Measurements from ENCODE around the gene ATMIN. TPM values are rescaled to one million over a fixed set of nuclear protein-coding genes. Genes with fewer than 3 reads are reported as not detected.

The ATMIN gene
- total and polyA plus RNA-seq, 2 experiments from 2014 or later = 22.0 to 60.5 TPM

DNA sequence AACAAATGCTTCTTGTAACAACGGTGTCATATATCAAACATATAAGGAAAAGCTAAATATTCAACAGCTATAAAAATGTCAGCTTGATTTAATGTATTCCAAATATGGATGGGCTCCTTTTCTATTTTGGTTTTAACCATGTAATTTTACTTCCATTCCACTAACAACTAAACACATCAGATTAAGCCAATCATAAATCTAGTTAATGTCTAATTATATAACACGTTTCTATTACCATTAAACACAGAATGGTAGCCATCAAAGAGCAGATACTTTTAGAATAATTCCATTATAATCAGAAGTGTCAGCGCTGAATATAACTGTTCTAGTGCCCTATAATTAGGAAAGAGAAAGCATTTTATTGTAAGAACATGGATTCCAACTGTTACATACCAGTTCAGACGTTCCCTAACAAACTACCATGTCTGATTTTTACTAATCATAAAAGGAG, 38.9 kb upstream of the ATMIN start:
- Histone ChIP-seq H2AFZ (no peak overlapping the region), H3K9me2 (ENCODE audit: insufficient read depth) (no peaks in the 10 kb centered on the region), H3K36me3 (ENCODE audit: insufficient read depth) (no peaks in the 10 kb centered on the region), H4K20me1 (replicated peaks; ENCODE audit: insufficient read depth) (peaks cover 36% of the 10 kb centered on the region), H3K27me3 (ENCODE audit: insufficient read depth) (no peaks in the 10 kb centered on the region), H3K79me2 (replicated peaks; ENCODE audit: insufficient read depth) (peaks cover 98% of the 10 kb centered on the region), H3K4me3 (no peak overlapping the region), H3F3A (replicated peaks; ENCODE audit: low read depth) (no peaks in the 10 kb centered on the region), H3K4me1 (ENCODE audit: insufficient read depth) (no peaks in the 10 kb centered on the region), H3K4me2 (no peak overlapping the region), H3K27ac (ENCODE audit: low read depth) (no peak overlapping the region)
- TF ChIP-seq CREB1 (CRISPR knock-in tag; IDR thresholded peaks at IDR 0.05; ENCODE audit: low read depth) = no peak
- TF ChIP-seq, protein P1, sequence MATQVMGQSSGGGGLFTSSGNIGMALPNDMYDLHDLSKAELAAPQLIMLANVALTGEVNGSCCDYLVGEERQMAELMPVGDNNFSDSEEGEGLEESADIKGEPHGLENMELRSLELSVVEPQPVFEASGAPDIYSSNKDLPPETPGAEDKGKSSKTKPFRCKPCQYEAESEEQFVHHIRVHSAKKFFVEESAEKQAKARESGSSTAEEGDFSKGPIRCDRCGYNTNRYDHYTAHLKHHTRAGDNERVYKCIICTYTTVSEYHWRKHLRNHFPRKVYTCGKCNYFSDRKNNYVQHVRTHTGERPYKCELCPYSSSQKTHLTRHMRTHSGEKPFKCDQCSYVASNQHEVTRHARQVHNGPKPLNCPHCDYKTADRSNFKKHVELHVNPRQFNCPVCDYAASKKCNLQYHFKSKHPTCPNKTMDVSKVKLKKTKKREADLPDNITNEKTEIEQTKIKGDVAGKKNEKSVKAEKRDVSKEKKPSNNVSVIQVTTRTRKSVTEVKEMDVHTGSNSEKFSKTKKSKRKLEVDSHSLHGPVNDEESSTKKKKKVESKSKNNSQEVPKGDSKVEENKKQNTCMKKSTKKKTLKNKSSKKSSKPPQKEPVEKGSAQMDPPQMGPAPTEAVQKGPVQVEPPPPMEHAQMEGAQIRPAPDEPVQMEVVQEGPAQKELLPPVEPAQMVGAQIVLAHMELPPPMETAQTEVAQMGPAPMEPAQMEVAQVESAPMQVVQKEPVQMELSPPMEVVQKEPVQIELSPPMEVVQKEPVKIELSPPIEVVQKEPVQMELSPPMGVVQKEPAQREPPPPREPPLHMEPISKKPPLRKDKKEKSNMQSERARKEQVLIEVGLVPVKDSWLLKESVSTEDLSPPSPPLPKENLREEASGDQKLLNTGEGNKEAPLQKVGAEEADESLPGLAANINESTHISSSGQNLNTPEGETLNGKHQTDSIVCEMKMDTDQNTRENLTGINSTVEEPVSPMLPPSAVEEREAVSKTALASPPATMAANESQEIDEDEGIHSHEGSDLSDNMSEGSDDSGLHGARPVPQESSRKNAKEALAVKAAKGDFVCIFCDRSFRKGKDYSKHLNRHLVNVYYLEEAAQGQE (IDR thresholded peaks at IDR 0.05; ENCODE audit: unreplicated experiment) = no peak
- no peak for TF ChIP-seq ZNF114 (CRISPR knock-in tag; IDR thresholded peaks at IDR 0.05)
- no peak for TF ChIP-seq ZNF331 (CRISPR knock-in tag; IDR thresholded peaks at IDR 0.05; ENCODE audit: low read depth)
- TF ChIP-seq EZH2 (IDR thresholded peaks at IDR 0.05; ENCODE audit: low read depth, unreplicated experiment) = no peak
- no peak for TF ChIP-seq STAT1 (IDR thresholded peaks at IDR 0.05; ENCODE audit: unreplicated experiment)
- TF ChIP-seq, protein P2, sequence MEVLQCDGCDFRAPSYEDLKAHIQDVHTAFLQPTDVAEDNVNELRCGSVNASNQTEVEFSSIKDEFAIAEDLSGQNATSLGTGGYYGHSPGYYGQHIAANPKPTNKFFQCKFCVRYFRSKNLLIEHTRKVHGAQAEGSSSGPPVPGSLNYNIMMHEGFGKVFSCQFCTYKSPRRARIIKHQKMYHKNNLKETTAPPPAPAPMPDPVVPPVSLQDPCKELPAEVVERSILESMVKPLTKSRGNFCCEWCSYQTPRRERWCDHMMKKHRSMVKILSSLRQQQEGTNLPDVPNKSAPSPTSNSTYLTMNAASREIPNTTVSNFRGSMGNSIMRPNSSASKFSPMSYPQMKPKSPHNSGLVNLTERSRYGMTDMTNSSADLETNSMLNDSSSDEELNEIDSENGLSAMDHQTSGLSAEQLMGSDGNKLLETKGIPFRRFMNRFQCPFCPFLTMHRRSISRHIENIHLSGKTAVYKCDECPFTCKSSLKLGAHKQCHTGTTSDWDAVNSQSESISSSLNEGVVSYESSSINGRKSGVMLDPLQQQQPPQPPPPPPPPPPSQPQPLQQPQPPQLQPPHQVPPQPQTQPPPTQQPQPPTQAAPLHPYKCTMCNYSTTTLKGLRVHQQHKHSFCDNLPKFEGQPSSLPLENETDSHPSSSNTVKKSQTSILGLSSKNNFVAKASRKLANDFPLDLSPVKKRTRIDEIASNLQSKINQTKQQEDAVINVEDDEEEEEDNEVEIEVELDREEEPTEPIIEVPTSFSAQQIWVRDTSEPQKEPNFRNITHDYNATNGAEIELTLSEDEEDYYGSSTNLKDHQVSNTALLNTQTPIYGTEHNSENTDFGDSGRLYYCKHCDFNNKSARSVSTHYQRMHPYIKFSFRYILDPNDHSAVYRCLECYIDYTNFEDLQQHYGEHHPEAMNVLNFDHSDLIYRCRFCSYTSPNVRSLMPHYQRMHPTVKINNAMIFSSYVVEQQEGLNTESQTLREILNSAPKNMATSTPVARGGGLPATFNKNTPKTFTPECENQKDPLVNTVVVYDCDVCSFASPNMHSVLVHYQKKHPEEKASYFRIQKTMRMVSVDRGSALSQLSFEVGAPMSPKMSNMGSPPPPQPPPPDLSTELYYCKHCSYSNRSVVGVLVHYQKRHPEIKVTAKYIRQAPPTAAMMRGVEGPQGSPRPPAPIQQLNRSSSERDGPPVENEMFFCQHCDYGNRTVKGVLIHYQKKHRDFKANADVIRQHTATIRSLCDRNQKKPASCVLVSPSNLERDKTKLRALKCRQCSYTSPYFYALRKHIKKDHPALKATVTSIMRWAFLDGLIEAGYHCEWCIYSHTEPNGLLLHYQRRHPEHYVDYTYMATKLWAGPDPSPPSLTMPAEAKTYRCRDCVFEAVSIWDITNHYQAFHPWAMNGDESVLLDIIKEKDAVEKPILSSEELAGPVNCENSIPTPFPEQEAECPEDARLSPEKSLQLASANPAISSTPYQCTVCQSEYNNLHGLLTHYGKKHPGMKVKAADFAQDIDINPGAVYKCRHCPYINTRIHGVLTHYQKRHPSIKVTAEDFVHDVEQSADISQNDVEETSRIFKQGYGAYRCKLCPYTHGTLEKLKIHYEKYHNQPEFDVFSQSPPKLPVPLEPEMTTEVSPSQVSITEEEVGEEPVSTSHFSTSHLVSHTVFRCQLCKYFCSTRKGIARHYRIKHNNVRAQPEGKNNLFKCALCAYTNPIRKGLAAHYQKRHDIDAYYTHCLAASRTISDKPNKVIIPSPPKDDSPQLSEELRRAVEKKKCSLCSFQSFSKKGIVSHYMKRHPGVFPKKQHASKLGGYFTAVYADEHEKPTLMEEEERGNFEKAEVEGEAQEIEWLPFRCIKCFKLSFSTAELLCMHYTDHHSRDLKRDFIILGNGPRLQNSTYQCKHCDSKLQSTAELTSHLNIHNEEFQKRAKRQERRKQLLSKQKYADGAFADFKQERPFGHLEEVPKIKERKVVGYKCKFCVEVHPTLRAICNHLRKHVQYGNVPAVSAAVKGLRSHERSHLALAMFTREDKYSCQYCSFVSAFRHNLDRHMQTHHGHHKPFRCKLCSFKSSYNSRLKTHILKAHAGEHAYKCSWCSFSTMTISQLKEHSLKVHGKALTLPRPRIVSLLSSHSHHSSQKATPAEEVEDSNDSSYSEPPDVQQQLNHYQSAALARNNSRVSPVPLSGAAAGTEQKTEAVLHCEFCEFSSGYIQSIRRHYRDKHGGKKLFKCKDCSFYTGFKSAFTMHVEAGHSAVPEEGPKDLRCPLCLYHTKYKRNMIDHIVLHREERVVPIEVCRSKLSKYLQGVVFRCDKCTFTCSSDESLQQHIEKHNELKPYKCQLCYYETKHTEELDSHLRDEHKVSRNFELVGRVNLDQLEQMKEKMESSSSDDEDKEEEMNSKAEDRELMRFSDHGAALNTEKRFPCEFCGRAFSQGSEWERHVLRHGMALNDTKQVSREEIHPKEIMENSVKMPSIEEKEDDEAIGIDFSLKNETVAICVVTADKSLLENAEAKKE (CRISPR knock-in tag; IDR thresholded peaks at IDR 0.05) = no peak
- no peak for TF ChIP-seq EZH2phosphoT487 (IDR thresholded peaks at IDR 0.05; ENCODE audit: unreplicated experiment)
- TF ChIP-seq, protein P3, sequence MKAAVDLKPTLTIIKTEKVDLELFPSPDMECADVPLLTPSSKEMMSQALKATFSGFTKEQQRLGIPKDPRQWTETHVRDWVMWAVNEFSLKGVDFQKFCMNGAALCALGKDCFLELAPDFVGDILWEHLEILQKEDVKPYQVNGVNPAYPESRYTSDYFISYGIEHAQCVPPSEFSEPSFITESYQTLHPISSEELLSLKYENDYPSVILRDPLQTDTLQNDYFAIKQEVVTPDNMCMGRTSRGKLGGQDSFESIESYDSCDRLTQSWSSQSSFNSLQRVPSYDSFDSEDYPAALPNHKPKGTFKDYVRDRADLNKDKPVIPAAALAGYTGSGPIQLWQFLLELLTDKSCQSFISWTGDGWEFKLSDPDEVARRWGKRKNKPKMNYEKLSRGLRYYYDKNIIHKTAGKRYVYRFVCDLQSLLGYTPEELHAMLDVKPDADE (IDR thresholded peaks at IDR 0.05) = no peak
- no peak for TF ChIP-seq POLR2AphosphoS5 (IDR thresholded peaks at IDR 0.05; ENCODE audit: low read depth)
- TF ChIP-seq, protein P4, sequence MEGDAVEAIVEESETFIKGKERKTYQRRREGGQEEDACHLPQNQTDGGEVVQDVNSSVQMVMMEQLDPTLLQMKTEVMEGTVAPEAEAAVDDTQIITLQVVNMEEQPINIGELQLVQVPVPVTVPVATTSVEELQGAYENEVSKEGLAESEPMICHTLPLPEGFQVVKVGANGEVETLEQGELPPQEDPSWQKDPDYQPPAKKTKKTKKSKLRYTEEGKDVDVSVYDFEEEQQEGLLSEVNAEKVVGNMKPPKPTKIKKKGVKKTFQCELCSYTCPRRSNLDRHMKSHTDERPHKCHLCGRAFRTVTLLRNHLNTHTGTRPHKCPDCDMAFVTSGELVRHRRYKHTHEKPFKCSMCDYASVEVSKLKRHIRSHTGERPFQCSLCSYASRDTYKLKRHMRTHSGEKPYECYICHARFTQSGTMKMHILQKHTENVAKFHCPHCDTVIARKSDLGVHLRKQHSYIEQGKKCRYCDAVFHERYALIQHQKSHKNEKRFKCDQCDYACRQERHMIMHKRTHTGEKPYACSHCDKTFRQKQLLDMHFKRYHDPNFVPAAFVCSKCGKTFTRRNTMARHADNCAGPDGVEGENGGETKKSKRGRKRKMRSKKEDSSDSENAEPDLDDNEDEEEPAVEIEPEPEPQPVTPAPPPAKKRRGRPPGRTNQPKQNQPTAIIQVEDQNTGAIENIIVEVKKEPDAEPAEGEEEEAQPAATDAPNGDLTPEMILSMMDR (conservative IDR thresholded peaks at IDR 0.05; ENCODE audit: low read depth in 2 of 2) = no peak
- no peak for TF ChIP-seq NANOG (IDR thresholded peaks at IDR 0.05; ENCODE audit: borderline replicate concordance)
- no peak for TF ChIP-seq JUNB (IDR thresholded peaks at IDR 0.05; ENCODE audit: unreplicated experiment)
- Mint-ChIP-seq H3K9me3 (no peaks in the 10 kb centered on the region), H3K4me1 (no peaks in the 10 kb centered on the region; the same call in 2 of the 3 replicates), H3K4me3 (no peak overlapping the region), H3K27me3 (ENCODE audit: insufficient read depth, low read depth, poor library complexity) (peaks cover 2% of the 10 kb centered on the region), H3K27ac (no peak overlapping the region), H3K36me3 (ENCODE audit: low read depth) (peaks cover under 1% of the 10 kb centered on the region; the same call in 1 of the 3 replicates)
- no peak for DNase-seq (ENCODE audit: low spot score)
- ATAC-seq = no peak
